ENCODE data around the gene C16orf95. TPM values are rescaled to one million over a fixed set of nuclear protein-coding genes. Genes with fewer than 3 reads are reported as not detected.
A peak's percentile ranks its signal among the peaks of the same experiment; 100 is the strongest.

Gene C16orf95
- total RNA-seq (2.3 and 2.5 TPM in 2 replicates), polyA plus RNA-seq (1.5 and 1.9 TPM in 2 replicates), polyA minus RNA-seq (1.5 and 1.8 TPM in 2 replicates)
- 1.3 TPM for total RNA-seq (2013)

- no peaks in the 10 kb centered on the region for H4K20me1 ChIP-seq (ENCODE audit: control insufficient read depth, insufficient read depth, low read length, poor library complexity, severe bottlenecking)
- Mint-ChIP-seq H3K4me1 (peaks cover 12% of the 10 kb centered on the region), H3K4me3 (peak within 1 kb of the TSS; percentile 96), H3K27ac (peak within 1 kb of the TSS; percentile 97), H3K9me3 (ENCODE audit: insufficient read depth) (no peaks in the 10 kb centered on the region), H3K27me3 (no peaks in the 10 kb centered on the region)
- no peaks in the 10 kb centered on the region for H3K36me3 ChIP-seq (replicated peaks in 1 of 2; ENCODE audit: control extremely low read depth in 1 of 2, control insufficient read depth in 1 of 2, extremely low read depth in 1 of 2, insufficient read depth in 2 of 2, low read length in 1 of 2)
- peaks cover 16% of the 10 kb centered on the region for H3K79me2 ChIP-seq (ENCODE audit: control insufficient read depth, insufficient read depth, low read length)
- H2AFZ ChIP-seq (ENCODE audit: insufficient read depth, low read depth, low read length, poor library complexity, severe bottlenecking), result peak within 1 kb of the TSS; percentile 97
- H3K9me3 ChIP-seq (ENCODE audit: control extremely low read depth in 1 of 3, control insufficient read depth in 2 of 3, insufficient read depth in 1 of 3, low read length in 2 of 3), result no peaks in the 10 kb centered on the region
- peak; percentile 97 for DNase-seq
- ChIA-PET POLR2A (interaction anchor here (0.6 to 2.0 kb wide), 7 partner anchors 67 to 1418 kb away, joined by 3 to 9 read pairs (median 4); partner anchors contain the start of genes FBXO31 and IRF8), CTCF (interaction anchor here (0.8 to 5.3 kb wide), 9 partner anchors 10 to 452 kb away, joined by 3 to 47 read pairs (median 4); partner anchors contain the start of gene FBXO31)
- H3K27ac ChIP-seq (ENCODE audit: low read length in 2 of 2), result peak within 1 kb of the TSS; percentile 64 to 84
- peak within 1 kb of the TSS; percentile 73 to 99 (median 94) for H3K4me3 ChIP-seq (ENCODE audit: control extremely low read depth in 1 of 5, extremely low read depth in 1 of 5, insufficient read depth in 1 of 5, low read depth in 2 of 5, low read length in 4 of 5)
- no peaks in the 10 kb centered on the region for H3K27me3 ChIP-seq (replicated peaks in 1 of 4; ENCODE audit: control extremely low read depth in 1 of 4, control insufficient read depth in 3 of 4, insufficient read depth in 4 of 4, low read length in 3 of 4)
- H3K9ac ChIP-seq (ENCODE audit: low read length), result peak within 1 kb of the TSS; percentile 95
- intact Hi-C loops (cut with micrococcal nuclease), result loop anchor here (1.0 to 5.0 kb wide), 2 partner anchors 75 to 755 kb away; partner anchors contain the start of gene MAP1LC3B
- peak; percentile 89 for ATAC-seq (ENCODE audit: low read depth)
- peaks cover 8 to 10% of the 10 kb centered on the region in 2 donors for H3K4me1 ChIP-seq (ENCODE audit: control insufficient read depth in 2 of 2, insufficient read depth in 2 of 2, low read length in 2 of 2)
- TF ChIP-seq CTCF (IDR thresholded peaks at IDR 0.05) (peak; percentile 61), EZH2 (IDR thresholded peaks at IDR 0.05; ENCODE audit: borderline replicate concordance, insufficient read depth, low read depth, low read length, poor library complexity, severe bottlenecking) (no peak)
- WGBS (ENCODE audit: insufficient coverage), result under 1% methylated on average over 59 of the region's 64 CpGs
- peak within 1 kb of the TSS; percentile 85 for H3K4me2 ChIP-seq (replicated peaks; ENCODE audit: low read depth, low read length, poor library complexity, severe bottlenecking)
Observed at GRCh38 chr16:87316923-87317749, at the start of gene C16orf95. Gene C16orf95, minus strand, starts transcription at chr16:87317392. Its CDS starts 150 bp downstream, at chr16:87317242.

GRCh38 chr16:87366930-87367329 is 49.7 kb upstream of the C16orf95 start:
- H3K36me3 ChIP-seq (replicated peaks in 1 of 2; ENCODE audit: control extremely low read depth in 1 of 2, control insufficient read depth in 1 of 2, extremely low read depth in 1 of 2, insufficient read depth in 2 of 2, low read length in 1 of 2), result peaks cover 0 to 15% of the 10 kb centered on the region in 2 experiments
- H3K27me3 Mint-ChIP-seq, result no peaks in the 10 kb centered on the region
- H3K4me2 ChIP-seq (replicated peaks; ENCODE audit: low read depth, low read length, poor library complexity, severe bottlenecking), result no peak overlapping the region
- peaks cover 81% of the 10 kb centered on the region for H4K20me1 ChIP-seq (ENCODE audit: control insufficient read depth, insufficient read depth, low read length, poor library complexity, severe bottlenecking)
- H3K4me3 ChIP-seq (ENCODE audit: control extremely low read depth in 1 of 5, extremely low read depth in 1 of 5, insufficient read depth in 1 of 5, low read depth in 2 of 5, low read length in 4 of 5), result no peak overlapping the region
- no CpG with 5 or more reads among the region's 1 CpG for WGBS (ENCODE audit: insufficient coverage)
- DNase-seq (no peak), ATAC-seq (ENCODE audit: low read depth) (no peak)
- H3K9me3 ChIP-seq (ENCODE audit: control extremely low read depth in 1 of 3, control insufficient read depth in 2 of 3, insufficient read depth in 1 of 3, low read length in 2 of 3), result no peaks in the 10 kb centered on the region
- H3K79me2 ChIP-seq (ENCODE audit: control insufficient read depth, insufficient read depth, low read length), result peaks cover 85% of the 10 kb centered on the region
- no peak overlapping the region for H3K9ac ChIP-seq (ENCODE audit: low read length)
- H3K27ac Mint-ChIP-seq, result no peak overlapping the region
- peaks cover 6 to 11% of the 10 kb centered on the region in 2 donors for H3K4me1 ChIP-seq (ENCODE audit: control insufficient read depth in 2 of 2, insufficient read depth in 2 of 2, low read length in 2 of 2)
- no peak overlapping the region for H3K4me3 Mint-ChIP-seq
- ChIA-PET POLR2A (no interaction called here), CTCF (no interaction called here)
- no peak overlapping the region for H2AFZ ChIP-seq (ENCODE audit: insufficient read depth, low read depth, low read length, poor library complexity, severe bottlenecking)
- no peak for TF ChIP-seq EZH2 (IDR thresholded peaks at IDR 0.05; ENCODE audit: borderline replicate concordance, insufficient read depth, low read depth, low read length, poor library complexity, severe bottlenecking)
- no peak for TF ChIP-seq CTCF (IDR thresholded peaks at IDR 0.05)
- H3K27ac ChIP-seq (ENCODE audit: low read length in 2 of 2), result no peak overlapping the region
- H3K4me1 Mint-ChIP-seq, result peaks cover 22% of the 10 kb centered on the region
- H3K27me3 ChIP-seq (replicated peaks in 1 of 4; ENCODE audit: control extremely low read depth in 1 of 4, control insufficient read depth in 3 of 4, insufficient read depth in 4 of 4, low read length in 3 of 4), result no peaks in the 10 kb centered on the region
- intact Hi-C loops (cut with micrococcal nuclease), result no loop called here
- no peaks in the 10 kb centered on the region for H3K9me3 Mint-ChIP-seq (ENCODE audit: insufficient read depth)

All from B cell (primary cell).